Esophagus muscularis mucosa (tissue), 4 donors: Measurements from ENCODE around the gene FANCC. TPM values are rescaled to one million over a fixed set of nuclear protein-coding genes. Genes with fewer than 3 reads are reported as not detected.

Source experiments
- DNase-seq: peaks from one replicate; pipeline ENCODE4 v3.0.0-alpha.2; 2017; ENCODE audit errors: extremely low spot score
- H3K27ac ChIP-seq, 4 donors: fragments of 200-600 bp; sonication (generic); replicated peaks in 1 of 4; 1 replicate in 3 of 4; 2 replicates in 1 of 4; pipeline ENCODE4 v1.5.1; 2016 to 2019; ENCODE audit warnings: mild to moderate bottlenecking in 1 of 4
- H3K27me3 ChIP-seq, 4 donors: fragments of 200-600 bp; sonication (generic); one replicate each; pipeline versions ENCODE4 v1.5.1 to v1.6.0; 2016 to 2019
- H3K36me3 ChIP-seq, 4 donors: fragments of 200-600 bp; sonication (generic); one replicate each; pipeline ENCODE4 v1.5.1; 2016 to 2019
- H3K4me1 ChIP-seq, 4 donors: fragments of 200-600 bp; sonication (generic); one replicate each; pipeline ENCODE4 v1.5.1; 2016 to 2019
- H3K4me3 ChIP-seq, 4 donors: fragments of 200-600 bp; sonication (generic); 1 replicate in 2 of 4; 2 replicates in 2 of 4; pipeline ENCODE4 v1.5.1; 2016 to 2019; ENCODE audit warnings: mild to moderate bottlenecking in 4 of 4, moderate library complexity in 1 of 4
- H3K9me3 ChIP-seq, 4 donors: fragments of 200-600 bp; sonication (generic); 1 replicate in 3 of 4; 2 replicates in 1 of 4; pipeline ENCODE4 v1.5.1; 2016 to 2019
- EP300 ChIP-seq: sonication (generic); formaldehyde crosslinking; IDR thresholded peaks from one replicate; pipeline ENCODE4 v1.6.1; 2017; ENCODE audit warnings: antibody characterized with exemption
- POLR2A ChIP-seq: fragments of 450-650 bp; IDR thresholded peaks from one replicate; pipeline ENCODE4 v1.6.1; 2017; ENCODE audit warnings: antibody characterized with exemption, moderate library complexity, mild to moderate bottlenecking, low read depth
- POLR2AphosphoS5 ChIP-seq, 2 donors: sonication (generic); formaldehyde crosslinking; IDR thresholded peaks; one replicate each; pipeline ENCODE4 v1.6.1; 2017; ENCODE audit warnings: antibody characterized with exemption in 2 of 2
- WGBS: methylation state at CpG from one replicate; pipeline ENCODE4 v1.1.5; 2018; 5-methylcytosine and 5-hydroxymethylcytosine counted together
- intact Hi-C: fragments of 100-400 bp; cut with DNase I; formaldehyde crosslinking; loops from one replicate; pipeline ENCODE4 v1.15.1; 2023
- total RNA-seq, 4 donors: library from RNA; depleted of rRNA; stranded (reverse); fragments of >200 nt; gene quantifications; one replicate each; pipeline versions ENCODE4 v1.1.0 to v1.2.1, GENCODE V29; 2016
- TF ChIP-seq, protein P1 (sequence below), 3 experiments: fragments of 200-600 bp in 2 of 3; fragments of 450-650 bp in 1 of 3; sonication (generic) in 2 of 3; IDR thresholded peaks; one replicate each; pipeline ENCODE4 v1.5.1; 2017 to 2019; ENCODE audit warnings: antibody characterized with exemption in 3 of 3, mild to moderate bottlenecking in 2 of 3, moderate library complexity in 1 of 3

Gene FANCC
- total RNA-seq, 4 donors from 2014 or later, result 5.3 to 9.5 (median 6.8) TPM

DNA sequence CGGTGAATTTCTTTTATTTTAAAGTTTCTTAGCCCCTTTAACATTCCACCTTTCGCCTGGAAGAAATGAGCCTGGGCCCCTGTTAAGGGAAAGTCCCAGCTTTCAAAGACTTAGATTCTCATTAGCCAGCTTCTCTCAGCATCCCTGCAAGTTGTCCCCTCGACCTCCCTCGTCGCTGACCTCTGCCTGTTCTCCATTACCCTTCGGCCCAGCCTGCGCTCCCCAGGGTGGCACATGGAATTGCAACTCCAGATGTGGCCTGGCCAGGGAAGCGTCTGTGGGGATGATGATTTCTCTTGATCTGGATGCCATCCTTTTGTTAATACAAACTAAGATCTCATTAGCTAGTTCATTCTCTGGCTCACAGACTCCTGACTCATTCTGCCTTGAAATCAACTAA, 43.4 kb upstream of the FANCC start:
- intact Hi-C loops, result loop anchor here (5.0 kb wide), 1 partner anchor 141 kb away; no protein-coding TSS in a partner anchor
- TF ChIP-seq, protein P1, sequence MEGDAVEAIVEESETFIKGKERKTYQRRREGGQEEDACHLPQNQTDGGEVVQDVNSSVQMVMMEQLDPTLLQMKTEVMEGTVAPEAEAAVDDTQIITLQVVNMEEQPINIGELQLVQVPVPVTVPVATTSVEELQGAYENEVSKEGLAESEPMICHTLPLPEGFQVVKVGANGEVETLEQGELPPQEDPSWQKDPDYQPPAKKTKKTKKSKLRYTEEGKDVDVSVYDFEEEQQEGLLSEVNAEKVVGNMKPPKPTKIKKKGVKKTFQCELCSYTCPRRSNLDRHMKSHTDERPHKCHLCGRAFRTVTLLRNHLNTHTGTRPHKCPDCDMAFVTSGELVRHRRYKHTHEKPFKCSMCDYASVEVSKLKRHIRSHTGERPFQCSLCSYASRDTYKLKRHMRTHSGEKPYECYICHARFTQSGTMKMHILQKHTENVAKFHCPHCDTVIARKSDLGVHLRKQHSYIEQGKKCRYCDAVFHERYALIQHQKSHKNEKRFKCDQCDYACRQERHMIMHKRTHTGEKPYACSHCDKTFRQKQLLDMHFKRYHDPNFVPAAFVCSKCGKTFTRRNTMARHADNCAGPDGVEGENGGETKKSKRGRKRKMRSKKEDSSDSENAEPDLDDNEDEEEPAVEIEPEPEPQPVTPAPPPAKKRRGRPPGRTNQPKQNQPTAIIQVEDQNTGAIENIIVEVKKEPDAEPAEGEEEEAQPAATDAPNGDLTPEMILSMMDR (IDR thresholded peaks at IDR 0.05), result no peak
- TF ChIP-seq POLR2AphosphoS5 (IDR thresholded peaks at IDR 0.05), result no peak
- no peak for TF ChIP-seq POLR2A
- no peak for TF ChIP-seq EP300
- WGBS, result 75% methylated on average over 8 of the region's 8 CpGs
- Histone ChIP-seq H3K4me1 (peaks cover 0 to 15% (median 11%) of the 10 kb centered on the region in 4 donors), H3K27me3 (no peaks in the 10 kb centered on the region), H3K9me3 (no peaks in the 10 kb centered on the region), H3K36me3 (no peaks in the 10 kb centered on the region), H3K27ac (no peak overlapping the region), H3K4me3 (no peak overlapping the region)
- no peak for DNase-seq

DNA sequence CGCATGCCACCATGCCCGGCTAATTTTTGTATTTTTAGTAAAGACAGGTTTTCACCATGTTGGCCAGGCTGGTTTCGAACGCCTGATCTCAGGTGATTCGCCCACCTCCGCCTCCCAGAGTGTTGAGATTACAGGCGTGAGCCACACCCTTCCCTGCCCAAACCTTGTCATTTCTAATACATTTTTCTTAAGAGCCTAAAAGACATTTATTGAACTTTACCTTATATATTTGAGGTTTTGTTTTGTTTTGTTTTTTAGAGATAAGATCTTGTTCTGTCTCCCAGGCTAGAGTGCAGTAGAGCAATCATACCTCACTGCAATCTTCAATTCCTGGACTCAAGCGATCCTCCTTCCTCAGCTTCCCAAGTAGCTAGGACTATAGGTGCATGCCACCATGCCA, 39.8 kb upstream of the FANCC start:
- no peaks in the 10 kb centered on the region for H3K27me3 ChIP-seq
- H3K4me3 ChIP-seq, result no peak overlapping the region
- DNase-seq, result no peak
- no peaks in the 10 kb centered on the region for H3K9me3 ChIP-seq
- intact Hi-C loops, result no loop called here
- H3K36me3 ChIP-seq, result no peaks in the 10 kb centered on the region
- 99% methylated on average over 8 of the region's 8 CpGs for WGBS
- H3K4me1 ChIP-seq, result no peaks in the 10 kb centered on the region
- no peak overlapping the region for H3K27ac ChIP-seq
- TF ChIP-seq, protein P1 (IDR thresholded peaks at IDR 0.05), result no peak
- TF ChIP-seq EP300 (no peak), POLR2AphosphoS5 (IDR thresholded peaks at IDR 0.05) (no peak), POLR2A (no peak)

DNA sequence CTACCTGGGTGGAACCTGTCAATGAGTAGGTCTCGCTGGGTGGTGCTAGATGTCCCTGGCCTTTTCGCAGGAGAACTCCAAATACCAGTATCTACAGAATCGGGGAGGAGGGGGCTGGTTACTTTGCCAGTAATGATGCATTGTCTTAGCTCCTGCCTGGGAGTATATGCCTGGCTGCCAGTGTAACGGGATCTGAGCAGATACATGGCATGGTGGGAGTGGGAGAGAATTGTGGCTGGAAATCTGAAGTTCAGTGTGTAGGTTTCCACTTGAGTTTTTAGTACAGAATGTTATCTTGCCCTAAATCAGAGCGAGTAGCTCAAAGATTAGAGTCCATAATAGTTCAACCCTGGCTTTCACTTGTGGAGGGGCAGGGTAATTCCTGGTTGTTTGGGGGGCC, 38.0 kb upstream of the FANCC start:
- no peak overlapping the region for H3K4me3 ChIP-seq
- no peaks in the 10 kb centered on the region for H3K36me3 ChIP-seq
- TF ChIP-seq, protein P1 (IDR thresholded peaks at IDR 0.05), result no peak
- no peak for TF ChIP-seq POLR2AphosphoS5 (IDR thresholded peaks at IDR 0.05)
- TF ChIP-seq EP300, result no peak
- no peak for TF ChIP-seq POLR2A
- WGBS, result 87% methylated on average over 5 of the region's 5 CpGs
- intact Hi-C loops, result no loop called here
- H3K4me1 ChIP-seq, result no peaks in the 10 kb centered on the region
- DNase-seq, result no peak
- H3K27ac ChIP-seq, result no peak overlapping the region
- H3K27me3 ChIP-seq, result peaks cover 0 to 6% (median 0%) of the 10 kb centered on the region in 4 donors
- no peaks in the 10 kb centered on the region for H3K9me3 ChIP-seq

DNA sequence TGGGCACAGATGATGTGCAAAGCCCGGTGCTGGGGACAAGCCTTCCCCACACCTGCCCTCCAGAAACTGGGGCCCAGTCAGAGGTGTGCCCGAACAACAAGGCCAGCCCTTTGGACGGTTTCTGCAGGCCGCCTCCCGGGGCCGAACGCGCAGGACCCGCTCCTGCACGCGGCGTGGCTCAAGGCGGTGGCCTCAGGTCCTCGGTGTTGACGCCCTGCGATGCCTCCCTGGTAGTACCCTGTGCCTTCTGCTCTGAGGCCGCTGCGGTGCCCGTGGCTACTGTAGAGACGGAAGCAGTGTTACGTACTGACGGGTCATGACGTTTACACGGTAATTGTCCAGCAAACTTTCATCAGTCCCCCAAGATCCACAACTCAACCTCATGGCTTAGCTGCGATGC, 33.5 kb upstream of the FANCC start:
- intact Hi-C loops, result no loop called here
- Histone ChIP-seq H3K9me3 (no peaks in the 10 kb centered on the region), H3K4me1 (peaks cover 7 to 13% (median 11%) of the 10 kb centered on the region in 4 donors), H3K4me3 (no peak overlapping the region), H3K27ac (no peak overlapping the region), H3K36me3 (no peaks in the 10 kb centered on the region), H3K27me3 (peaks cover 0 to 33% (median 16%) of the 10 kb centered on the region in 4 donors)
- TF ChIP-seq EP300 (no peak), POLR2AphosphoS5 (IDR thresholded peaks at IDR 0.05) (no peak), POLR2A (no peak)
- TF ChIP-seq, protein P1 (IDR thresholded peaks at IDR 0.05), result no peak
- no peak for DNase-seq
- 92% methylated on average over 11 of the region's 25 CpGs for WGBS

DNA sequence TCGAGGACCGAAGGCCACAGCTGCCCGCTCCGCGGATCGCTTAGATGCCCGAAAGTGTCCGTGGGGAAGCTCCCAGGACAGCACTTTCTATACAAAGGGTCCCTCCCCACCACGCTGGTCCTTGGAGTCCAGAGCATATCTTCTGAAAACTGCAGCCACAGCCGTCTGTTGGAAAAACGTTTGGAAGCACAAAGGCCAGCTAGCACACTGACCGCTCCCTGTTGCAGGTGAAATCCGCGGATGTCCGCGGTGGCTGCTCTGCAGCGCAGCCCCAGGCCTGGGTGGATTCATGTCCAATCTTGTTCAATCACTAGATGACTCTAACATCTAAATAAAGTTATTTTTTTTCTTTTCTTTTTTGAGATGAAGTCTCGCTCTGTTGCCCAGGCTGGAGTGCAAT, 32.8 kb upstream of the FANCC start:
- H3K27me3 ChIP-seq, result peaks cover 0 to 33% (median 16%) of the 10 kb centered on the region in 4 donors
- 79% methylated on average over 17 of the region's 18 CpGs for WGBS
- no peak overlapping the region for H3K27ac ChIP-seq
- TF ChIP-seq POLR2A, result no peak
- TF ChIP-seq POLR2AphosphoS5 (IDR thresholded peaks at IDR 0.05), result no peak
- TF ChIP-seq EP300, result no peak
- TF ChIP-seq, protein P1 (IDR thresholded peaks at IDR 0.05), result no peak
- H3K36me3 ChIP-seq, result no peaks in the 10 kb centered on the region
- peaks cover 7 to 13% (median 11%) of the 10 kb centered on the region in 4 donors for H3K4me1 ChIP-seq
- H3K4me3 ChIP-seq, result no peak overlapping the region
- DNase-seq, result no peak
- no peaks in the 10 kb centered on the region for H3K9me3 ChIP-seq
- intact Hi-C loops, result no loop called here
